NOMO-1 treated with dmso at 0.1 percent for 144 hours (cell line): ENCODE data around the gene APBA3.
"Not testable (repeated sequence)": the region's sequence is repeated elsewhere in the genome, so short reads cannot be mapped to it uniquely, and the experiment has no call there.

Experiments used
- DNase-seq: peaks from one replicate; lab custom pipeline; 2025; ENCODE audit not compliant: unreplicated experiment; lab: John Stamatoyannopoulos, UW

Gene APBA3

GRCh38 chr19:3771906-3772455 lies 10.5 kb upstream of the APBA3 start, which contains the start of gene RAX2:
Gene RAX2, minus strand, starts transcription at chr19:3772228. Its CDS starts 486 bp downstream, at chr19:3771742.
- DNase-seq = no peak

DNA sequence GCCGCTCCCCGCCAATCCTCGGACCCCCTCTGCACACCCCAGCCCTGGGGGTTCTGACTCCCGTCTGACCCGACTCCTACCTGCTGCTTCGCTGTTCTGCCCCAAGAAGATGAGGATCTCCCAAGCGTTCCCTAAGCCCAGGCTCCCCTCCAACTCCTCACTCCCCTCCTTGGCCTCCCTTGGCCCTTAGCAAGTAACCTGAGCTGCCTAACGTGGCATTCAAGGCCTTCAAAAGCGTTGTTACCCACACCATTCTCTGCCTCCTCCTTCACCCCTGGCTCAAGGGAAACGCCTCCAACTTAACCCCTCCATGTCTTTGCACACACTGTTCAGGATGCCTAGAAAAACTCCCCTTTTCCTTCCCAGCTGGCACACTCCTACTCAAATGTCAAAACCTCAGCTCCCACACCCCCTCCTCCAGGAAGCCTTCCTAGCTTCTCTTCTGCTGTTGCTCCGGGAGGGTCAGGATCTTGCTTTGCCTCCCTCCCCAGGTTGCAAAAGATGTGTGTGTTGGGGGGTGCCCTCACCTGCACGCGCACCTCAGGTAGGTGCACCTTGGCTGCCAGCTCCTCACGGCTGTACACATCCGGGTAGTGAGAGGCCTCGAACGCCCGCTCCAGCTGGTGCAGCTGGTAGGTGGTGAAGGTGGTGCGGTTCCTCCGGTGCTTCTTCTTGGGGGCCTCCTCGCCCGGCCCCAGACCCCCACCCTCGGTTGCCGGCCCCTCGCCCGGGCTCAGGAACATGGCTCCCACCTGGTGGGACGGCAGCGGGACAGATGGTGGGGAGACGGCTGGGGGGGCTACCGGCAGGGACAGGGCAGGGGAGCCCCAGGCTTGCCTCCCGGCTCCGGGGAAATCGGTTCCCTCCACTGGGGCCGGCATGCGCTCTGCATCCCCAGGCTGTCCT lies 9.8 kb upstream of the APBA3 start:
- DNase-seq = no peak

- DNase-seq = no peak
Measured at GRCh38 chr19:3770136-3770999, 8.9 kb upstream of the APBA3 start.

DNA sequence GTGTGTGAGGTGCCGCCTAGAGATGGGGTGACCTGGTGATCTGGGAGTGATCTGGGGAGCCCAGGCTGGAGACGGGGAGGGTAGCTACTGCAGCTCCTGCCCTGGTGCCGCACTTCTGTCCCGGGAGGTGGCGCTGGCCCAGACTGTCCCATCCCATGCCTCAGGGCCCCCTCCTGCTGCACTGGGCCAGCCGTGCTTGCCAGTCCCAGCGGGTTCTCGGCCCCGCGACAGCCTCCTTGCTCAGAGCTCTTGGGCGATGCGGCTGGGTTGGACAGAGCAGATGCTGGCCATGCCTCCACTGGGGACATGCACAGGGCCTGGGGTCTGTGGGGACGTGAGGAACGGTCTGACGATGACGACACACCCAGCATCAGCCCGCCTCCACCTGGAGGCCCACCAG lies 8.0 kb upstream of the APBA3 start:
- DNase-seq = no peak

- DNase-seq = no peak
Measured at GRCh38 chr19:3768748-3769099, 7.2 kb upstream of the APBA3 start.

DNA sequence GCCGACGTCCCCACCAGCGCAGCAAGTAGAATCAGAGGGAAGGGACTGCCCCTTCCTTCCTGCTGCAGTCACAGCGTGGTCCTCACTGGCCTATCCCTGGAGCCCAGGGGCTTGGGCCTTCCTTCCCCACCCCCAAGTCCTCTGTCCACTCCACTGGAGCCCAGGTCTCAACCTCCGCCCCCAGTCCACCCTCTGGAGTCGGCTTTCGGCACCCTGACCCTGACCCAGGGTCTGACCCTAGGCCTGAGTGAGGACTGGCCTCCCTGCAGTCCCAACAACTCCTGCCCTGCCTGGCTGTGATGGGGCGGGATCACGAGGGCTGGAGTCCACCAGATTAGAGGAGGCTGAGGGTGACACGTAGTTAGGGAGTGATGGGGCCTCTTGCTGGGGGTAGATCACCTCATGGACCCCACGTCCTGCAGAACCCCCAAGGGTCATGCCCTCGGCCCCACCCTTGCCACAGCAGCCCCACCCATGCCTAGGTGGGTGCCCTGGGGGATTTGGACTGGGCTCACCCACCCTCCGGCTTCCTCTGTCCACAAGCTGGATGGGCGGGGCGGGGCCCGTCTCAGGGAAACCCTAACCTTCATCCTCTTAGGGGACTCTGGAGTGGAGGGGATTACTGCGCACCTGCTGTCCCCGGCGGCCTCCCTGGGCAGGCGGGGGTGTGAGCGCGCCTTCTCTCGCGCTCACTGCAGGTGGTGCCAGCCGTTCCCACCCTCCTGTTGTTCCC lies 6.7 kb upstream of the APBA3 start:
- no peak for DNase-seq

- no peak for DNase-seq
Measured at GRCh38 chr19:3767050-3767449, 5.6 kb upstream of the APBA3 start.

GRCh38 chr19:3766520-3766919 lies 5.0 kb upstream of the APBA3 start:
- no peak for DNase-seq

- not testable (repeated sequence) for DNase-seq
Measured at GRCh38 chr19:3765757-3766156, 4.3 kb upstream of the APBA3 start.

DNA sequence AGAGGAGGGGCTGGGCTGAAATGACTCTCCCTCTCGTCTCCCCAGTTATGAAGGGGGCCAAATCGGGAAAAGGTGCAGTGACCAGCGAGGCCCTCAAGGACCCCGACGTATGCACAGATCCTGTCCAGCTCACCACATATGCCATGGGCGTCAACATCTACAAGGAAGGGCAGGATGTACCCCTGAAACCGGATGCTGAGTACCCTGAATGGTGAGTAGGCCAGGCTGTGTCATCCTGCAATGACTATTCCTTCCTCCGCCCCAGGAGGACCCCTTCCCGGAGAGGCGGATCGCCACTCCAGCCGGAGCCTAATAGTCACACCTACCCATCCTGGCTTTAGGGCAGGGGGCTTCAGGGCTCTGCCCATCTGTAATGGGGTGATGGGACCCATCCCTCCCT lies 3.6 kb upstream of the APBA3 start:
- DNase-seq = no peak

GRCh38 chr19:3762501-3763459 lies 1.3 kb upstream of the APBA3 start, which contains the start of gene MRPL54:
Gene MRPL54, plus strand, starts transcription at chr19:3762682. Its CDS starts 19 bp downstream, at chr19:3762701.
- DNase-seq = peak; percentile 98

GRCh38 chr19:3762130-3762473 lies 610 bp upstream of the APBA3 start:
- DNase-seq = no peak

GRCh38 chr19:3760871-3761361 lies 576 bp downstream of the APBA3 start:
- no peak for DNase-seq

DNA sequence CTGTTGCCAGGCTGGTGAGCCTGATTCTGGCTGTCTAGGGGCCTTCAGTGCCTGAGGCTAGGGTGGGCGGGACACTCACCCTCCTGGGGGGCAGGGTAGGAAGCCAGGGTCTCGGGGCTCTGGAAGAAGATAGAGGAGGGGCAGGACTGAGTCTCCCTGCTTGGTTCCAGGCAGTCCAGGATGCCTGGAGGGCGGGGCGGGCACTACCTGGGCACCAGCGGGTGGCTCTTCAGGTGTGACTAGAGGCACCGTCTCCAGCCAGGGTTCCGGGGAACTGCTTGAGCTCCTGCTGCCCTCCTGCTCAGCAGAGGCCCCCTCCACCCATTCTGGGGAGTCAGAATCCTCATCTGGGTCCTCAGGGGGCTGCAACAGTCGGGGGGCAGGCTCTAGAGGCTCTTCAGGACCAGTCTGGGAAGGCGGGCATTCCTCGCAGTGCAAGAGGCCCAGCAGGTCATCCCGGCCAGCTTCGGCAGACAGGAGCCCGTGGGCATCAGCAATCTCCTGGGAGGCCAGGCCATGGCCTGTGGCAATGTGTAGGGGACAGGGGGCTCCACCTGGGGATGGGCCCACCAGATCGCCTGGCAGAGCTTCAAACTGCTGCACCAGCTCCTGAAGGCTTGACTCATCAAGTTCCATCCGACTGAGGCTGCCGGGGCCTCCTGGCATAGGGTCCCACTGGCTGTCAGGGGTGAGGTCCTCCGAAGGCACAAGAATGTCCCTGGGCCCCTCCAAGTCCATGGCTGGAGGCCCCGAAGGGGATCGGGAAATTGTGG lies 1.8 kb downstream of the APBA3 start:
- no peak for DNase-seq

DNA sequence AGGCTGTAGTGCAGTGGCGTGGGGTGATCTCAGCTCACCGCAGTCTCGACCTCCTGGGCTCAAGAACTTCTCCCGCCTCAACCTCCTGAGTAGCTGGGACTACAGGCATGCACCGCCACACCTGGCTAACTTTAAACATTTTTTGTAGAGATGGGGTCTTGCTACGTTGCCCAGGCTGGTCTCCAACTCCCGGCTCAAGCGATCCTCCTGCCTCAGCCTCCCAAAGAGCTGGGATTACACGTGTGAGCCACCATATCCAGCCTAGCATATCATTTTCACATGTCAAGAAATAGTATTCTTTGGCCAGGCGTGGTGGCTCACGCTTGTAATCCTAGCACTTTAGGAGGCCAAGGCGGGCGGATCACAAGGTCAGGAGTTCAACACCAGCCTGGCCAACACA lies 3.2 kb downstream of the APBA3 start:
- DNase-seq = not testable (repeated sequence)

DNA sequence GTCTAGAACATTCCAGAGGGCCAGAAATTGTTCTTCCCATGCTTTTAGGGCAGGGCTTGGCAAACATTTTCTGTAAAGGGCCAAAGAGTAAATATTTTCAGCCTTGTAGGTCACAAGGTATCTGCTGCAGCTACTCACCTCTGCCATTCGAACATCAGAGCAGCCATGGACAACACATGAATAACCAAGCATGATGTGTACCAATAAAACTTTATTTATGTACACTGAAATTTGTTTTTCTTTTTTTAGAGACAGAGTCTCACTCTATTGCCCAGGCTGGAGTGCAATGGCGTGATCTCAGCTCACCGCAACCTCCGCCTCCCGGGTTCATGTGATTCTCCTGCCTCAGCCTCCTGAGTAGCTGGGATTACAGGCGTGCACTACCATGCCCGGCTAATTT lies 3.8 kb downstream of the APBA3 start:
- not testable (repeated sequence) for DNase-seq

DNA sequence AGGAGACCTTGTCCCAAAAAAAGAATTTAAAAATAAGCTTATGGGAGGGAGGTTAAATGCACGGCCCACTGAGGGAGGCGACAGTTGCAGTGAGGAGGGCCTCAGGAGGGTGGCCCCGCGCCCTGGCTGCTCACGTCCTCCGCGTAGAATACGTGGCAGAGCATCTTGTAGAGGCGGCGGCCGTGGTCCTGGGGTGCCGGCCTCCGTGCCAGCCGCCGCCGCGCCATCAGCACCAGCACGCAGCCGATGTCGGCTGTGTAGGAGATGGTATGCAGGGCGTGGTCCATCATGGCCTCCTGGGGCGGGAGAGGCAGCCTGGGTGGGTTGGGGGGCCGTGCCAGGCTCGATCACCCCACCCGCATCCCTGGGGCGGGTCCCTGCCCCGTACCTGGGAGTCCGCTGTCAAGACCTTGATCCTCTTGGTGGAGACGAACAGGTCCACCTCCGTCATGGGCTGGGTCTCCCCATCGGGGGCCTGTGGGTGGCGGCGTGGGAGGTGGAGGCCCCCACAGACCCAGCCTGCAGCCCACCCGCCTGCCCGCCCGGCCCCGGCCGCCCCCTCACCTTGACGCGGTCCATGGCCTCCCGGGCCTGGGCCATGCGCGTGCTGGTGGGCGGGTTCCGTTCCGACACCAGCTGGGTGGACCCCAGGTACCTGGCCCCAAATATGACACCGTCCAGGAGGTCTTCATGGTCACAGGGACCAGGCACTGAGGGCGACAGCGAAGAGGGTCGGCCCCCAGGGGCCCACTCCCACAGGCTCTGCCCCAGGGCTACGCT lies 7.7 kb downstream of the APBA3 start:
- DNase-seq = no peak

- DNase-seq = no peak
Measured at GRCh38 chr19:3752492-3752891, 9.0 kb downstream of the APBA3 start.
